GM19468 (cell line): ENCODE results near the gene KLHL25.

Source experiments
- ATAC-seq: cut with Tn5 transposase; IDR thresholded peaks from one replicate; pipeline ENCODE4 v1.9.1; 2021; ENCODE audit warnings: mild to moderate bottlenecking, moderate library complexity, moderate number of reproducible peaks; ENCODE audit not compliant: unreplicated experiment; ENCODE audit errors: extremely low read depth

The KLHL25 gene

GRCh38 chr15:85723960-85724945 is 70.5 kb downstream of the KLHL25 start:
- ATAC-seq = no peak

DNA sequence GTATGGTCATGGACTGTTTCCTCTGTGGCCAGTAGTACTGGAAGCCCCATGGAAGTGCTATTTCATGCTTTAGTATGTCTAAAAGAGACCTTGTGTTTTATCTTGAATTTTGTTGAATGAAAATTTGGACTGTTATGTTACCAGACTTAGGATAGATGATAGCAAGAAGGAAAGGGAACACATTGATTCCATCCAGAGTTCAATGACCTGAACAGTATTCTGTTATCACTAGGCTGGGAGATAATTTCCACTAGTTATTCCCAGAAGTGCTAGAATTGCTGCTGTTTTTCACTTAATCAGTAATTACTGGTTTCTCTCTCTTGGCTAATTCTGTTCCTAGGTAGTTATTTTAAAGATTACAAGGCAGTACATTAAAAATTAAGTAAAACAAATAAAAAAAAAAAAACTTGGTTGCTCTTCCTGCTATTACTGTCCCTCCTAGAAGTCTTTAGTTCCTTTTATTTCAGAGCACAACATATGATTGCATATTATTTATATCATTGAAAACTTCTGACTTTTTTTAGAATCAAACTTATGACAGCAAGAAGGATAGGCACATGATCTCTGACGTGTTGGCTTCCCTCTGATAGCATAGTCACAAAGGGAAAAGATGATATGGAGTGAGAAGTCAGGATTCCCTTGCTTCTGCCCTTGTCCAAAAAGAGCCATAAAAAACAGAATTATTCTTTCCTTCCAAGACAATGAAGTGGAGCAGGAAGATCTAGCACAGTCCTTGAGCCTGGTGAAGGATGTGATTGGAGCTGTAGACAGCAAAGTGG is 72.2 kb downstream of the KLHL25 start:
- ATAC-seq = no peak

- no peak for ATAC-seq
These were observed 75.7 kb downstream of the KLHL25 start for GRCh38 chr15:85718981-85719380.

- ATAC-seq = peak; percentile 59
These were observed 76.3 kb downstream of the KLHL25 start for GRCh38 chr15:85718271-85718971.

GRCh38 chr15:85717212-85717611 is 77.5 kb downstream of the KLHL25 start:
- ATAC-seq = no peak

DNA sequence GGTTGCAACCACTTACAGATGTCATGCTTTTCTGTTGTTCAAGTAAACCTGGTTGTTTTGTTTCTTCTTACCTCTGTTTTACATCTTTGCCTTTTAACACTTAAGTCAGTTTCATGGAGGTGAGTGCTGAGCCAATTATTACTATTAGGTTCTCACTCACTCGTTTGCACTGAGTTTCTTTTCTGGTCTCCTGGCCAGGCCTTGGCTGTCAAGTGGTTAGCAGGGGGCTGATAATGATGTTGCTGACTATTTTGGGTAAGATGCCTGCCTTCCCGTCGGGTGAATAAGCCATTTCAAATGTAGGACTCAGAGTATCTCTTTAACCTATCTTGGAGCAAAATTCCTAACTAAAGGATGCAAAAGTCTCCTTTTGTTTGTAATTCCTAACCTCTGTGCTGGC is 78.5 kb downstream of the KLHL25 start:
- ATAC-seq = no peak

DNA sequence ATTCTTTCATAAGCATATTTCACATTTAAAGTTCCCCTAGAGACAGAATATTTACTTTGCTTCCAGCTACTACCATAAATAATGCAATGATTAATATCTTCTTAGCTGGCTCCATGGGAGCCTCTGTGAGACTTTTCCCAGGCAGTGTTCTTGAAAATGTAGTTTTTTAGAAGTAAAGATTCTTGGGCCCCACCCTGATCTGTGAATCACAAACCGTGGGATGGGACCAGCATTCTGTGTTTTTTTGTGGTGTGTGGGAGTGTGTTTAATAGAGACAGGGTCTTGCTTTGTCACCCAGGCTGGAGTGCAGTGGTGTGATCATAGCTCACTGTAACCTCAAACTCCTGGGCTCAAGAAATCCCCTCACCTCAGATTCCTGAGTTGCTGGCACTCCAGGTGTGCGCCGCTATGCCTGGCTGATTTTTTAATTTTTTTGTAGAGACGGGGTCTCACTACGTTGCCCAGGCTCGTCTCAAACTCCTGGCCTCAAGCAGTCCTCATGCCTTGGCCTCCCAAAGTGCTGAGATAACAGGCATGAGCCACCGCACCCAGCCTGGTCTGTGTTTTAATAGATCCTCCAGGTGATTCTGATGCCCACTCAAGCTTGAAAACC is 83.0 kb downstream of the KLHL25 start:
- no peak for ATAC-seq

DNA sequence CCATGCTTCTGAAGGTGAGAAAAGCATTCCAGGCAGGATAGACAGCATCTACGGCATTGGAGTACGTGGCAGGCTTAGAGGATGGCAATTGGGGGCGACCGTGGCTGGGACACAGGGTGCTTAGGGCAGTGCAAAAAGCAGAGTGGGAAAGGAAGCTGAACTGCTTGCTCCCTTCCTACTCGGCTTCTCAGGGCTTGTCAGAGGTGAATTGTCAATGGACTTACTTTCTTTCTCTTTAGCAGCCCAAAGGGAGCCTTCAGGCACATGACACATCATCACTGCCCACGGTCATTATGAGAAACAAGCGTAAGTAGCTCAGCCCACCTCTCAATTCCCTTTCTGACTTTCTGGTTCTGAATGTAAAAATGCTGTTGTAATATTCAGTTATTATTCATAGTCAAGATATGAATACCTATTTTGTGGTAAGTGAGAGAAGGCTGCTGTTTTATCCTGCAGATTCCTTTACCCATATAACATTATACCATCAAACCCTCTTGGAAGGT is 84.3 kb downstream of the KLHL25 start:
- peak; percentile 34 for ATAC-seq
